OCI-LY3 (cell line): ENCODE measurements around the gene CARD9.

Experiments used
- H2AFZ ChIP-seq: fragments of 200-600, 300-600 bp; shearing (Covaris generic); 2 replicates; pipeline ENCODE4 v1.6.0; 2014; ENCODE audit warnings: antibody characterized with exemption, low read depth, low read length
- H3K27ac ChIP-seq: fragments of 200-600, 300-600 bp; sonication (generic); 2 replicates; pipeline ENCODE4 v1.5.1; 2014; ENCODE audit warnings: mild to moderate bottlenecking, low read length, moderate library complexity, mixed read lengths
- H3K27me3 ChIP-seq: fragments of 200-600, 300-600 bp; sonication (generic); 2 replicates; pipeline ENCODE4 v1.6.1; 2014; ENCODE audit warnings: low read depth, low read length, mixed read lengths
- H3K36me3 ChIP-seq: fragments of 200-600, 300-600 bp; sonication (generic); replicated peaks from 2 replicates; pipeline ENCODE3; 2014; ENCODE audit warnings: low read depth, low read length, mixed read lengths
- H3K4me1 ChIP-seq: fragments of 300-600, 200-600 bp; sonication (generic); 2 replicates; pipeline ENCODE4 v1.6.1; 2014; ENCODE audit warnings: low read length, mixed read lengths
- H3K4me2 ChIP-seq: fragments of 200-600, 300-600 bp; sonication (generic); 2 replicates; pipeline ENCODE4 v1.6.1; 2014; ENCODE audit warnings: low read length, mixed read lengths
- H3K4me3 ChIP-seq: fragments of 300-600, 200-600 bp; sonication (generic); 2 replicates; pipeline ENCODE4 v1.5.1; 2014; ENCODE audit warnings: antibody characterized with exemption, mild to moderate bottlenecking, low read length, moderate library complexity
- H3K79me2 ChIP-seq: fragments of 300-600, 200-600 bp; shearing (Covaris generic); 2 replicates; pipeline ENCODE4 v1.6.1; 2014; ENCODE audit warnings: mild to moderate bottlenecking, low read length, mixed read lengths
- H3K9ac ChIP-seq: fragments of 300-600, 200-600 bp; shearing (Covaris generic); 2 replicates; pipeline ENCODE4 v1.6.0; 2014; ENCODE audit warnings: mild to moderate bottlenecking, low read length, moderate library complexity
- H3K9me3 ChIP-seq: fragments of 200-600, 300-600 bp; shearing (Covaris generic); 2 replicates; pipeline ENCODE4 v1.6.1; 2014; ENCODE audit warnings: low read length, mixed read lengths; ENCODE audit not compliant: insufficient read depth
- H4K20me1 ChIP-seq: fragments of 200-600, 300-600 bp; sonication (generic); 2 replicates; pipeline ENCODE4 v1.6.1; 2016; ENCODE audit warnings: low read length, mixed read lengths; ENCODE audit not compliant: insufficient read depth
- EZH2phosphoT487 ChIP-seq: fragments of 200-600 bp; shearing (Covaris generic); IDR thresholded peaks from 2 replicates; pipeline ENCODE4 v1.6.1; 2018; ENCODE audit warnings: antibody characterized with exemption, mixed run types, low read depth
- TF ChIP-seq, protein P1 (sequence below): fragments of 200-600, 300-600 bp; sonication (generic); IDR thresholded peaks from 2 replicates; pipeline ENCODE4 v1.5.1; 2014; ENCODE audit warnings: antibody characterized with exemption, low read length, low read depth

Gene CARD9, protein sequence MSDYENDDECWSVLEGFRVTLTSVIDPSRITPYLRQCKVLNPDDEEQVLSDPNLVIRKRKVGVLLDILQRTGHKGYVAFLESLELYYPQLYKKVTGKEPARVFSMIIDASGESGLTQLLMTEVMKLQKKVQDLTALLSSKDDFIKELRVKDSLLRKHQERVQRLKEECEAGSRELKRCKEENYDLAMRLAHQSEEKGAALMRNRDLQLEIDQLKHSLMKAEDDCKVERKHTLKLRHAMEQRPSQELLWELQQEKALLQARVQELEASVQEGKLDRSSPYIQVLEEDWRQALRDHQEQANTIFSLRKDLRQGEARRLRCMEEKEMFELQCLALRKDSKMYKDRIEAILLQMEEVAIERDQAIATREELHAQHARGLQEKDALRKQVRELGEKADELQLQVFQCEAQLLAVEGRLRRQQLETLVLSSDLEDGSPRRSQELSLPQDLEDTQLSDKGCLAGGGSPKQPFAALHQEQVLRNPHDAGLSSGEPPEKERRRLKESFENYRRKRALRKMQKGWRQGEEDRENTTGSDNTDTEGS

DNA sequence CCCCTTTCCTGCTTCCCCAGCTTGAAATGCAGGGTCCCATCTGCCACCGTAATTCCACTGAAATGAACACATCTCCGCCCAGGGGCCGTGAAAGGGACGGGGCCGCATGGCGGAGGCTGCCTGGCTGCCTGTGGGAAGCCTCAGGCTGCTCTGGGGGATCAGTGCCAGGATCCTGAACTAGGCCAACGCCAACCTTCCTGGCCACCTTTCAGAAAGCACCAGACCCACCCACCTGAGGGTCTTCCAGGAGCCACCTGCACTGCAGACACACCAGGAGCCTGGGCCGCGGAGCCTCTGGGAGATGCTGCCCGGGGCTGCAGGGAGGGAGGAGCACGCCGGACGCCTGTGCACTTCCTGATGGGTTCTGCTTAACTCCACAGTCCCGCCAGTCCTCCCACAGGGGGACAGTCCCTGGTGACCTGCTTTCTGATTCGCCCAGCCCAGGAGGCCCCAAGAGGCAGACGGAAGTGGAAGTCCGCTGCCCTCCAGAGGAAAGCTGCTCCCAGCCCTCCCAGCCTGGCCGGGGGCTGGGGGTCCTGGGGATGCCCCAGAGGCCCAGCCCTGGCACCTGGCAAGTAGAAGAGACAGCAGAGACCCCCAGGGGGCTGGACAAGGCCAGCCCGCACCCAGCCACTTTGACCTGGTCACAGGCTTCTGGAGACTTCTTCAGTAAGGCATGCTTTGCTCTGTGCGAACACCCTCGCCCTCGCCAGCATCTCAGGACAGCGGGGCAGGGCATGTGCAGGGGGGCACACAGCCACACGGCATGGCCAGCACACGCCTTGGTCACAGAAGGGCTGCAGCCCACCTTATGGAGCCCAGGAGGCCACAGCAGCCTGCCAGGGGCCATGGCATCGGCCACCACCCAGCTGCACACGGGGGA is at the start of gene CARD9:
TSS of gene CARD9 (minus strand) at position 370 of the 883 bp plus-strand sequence. CDS start 1,591 bp downstream, outside the sequence.
- no peaks in the 10 kb centered on the region for H3K36me3 ChIP-seq
- no peak within 1 kb of the TSS for H3K4me2 ChIP-seq

GRCh38 chr9:136422876-136423275 is 49.4 kb upstream of the CARD9 start:
- H3K4me3 ChIP-seq, result no peak overlapping the region
- H3K9me3 ChIP-seq, result no peaks in the 10 kb centered on the region
- H3K4me2 ChIP-seq, result no peak overlapping the region
- H3K27me3 ChIP-seq, result no peaks in the 10 kb centered on the region
- peaks cover 22% of the 10 kb centered on the region for H3K36me3 ChIP-seq
- H3K27ac ChIP-seq, result no peak overlapping the region
- no peaks in the 10 kb centered on the region for H3K79me2 ChIP-seq
- no peaks in the 10 kb centered on the region for H4K20me1 ChIP-seq
- no peak overlapping the region for H3K9ac ChIP-seq
- TF ChIP-seq, protein P1, sequence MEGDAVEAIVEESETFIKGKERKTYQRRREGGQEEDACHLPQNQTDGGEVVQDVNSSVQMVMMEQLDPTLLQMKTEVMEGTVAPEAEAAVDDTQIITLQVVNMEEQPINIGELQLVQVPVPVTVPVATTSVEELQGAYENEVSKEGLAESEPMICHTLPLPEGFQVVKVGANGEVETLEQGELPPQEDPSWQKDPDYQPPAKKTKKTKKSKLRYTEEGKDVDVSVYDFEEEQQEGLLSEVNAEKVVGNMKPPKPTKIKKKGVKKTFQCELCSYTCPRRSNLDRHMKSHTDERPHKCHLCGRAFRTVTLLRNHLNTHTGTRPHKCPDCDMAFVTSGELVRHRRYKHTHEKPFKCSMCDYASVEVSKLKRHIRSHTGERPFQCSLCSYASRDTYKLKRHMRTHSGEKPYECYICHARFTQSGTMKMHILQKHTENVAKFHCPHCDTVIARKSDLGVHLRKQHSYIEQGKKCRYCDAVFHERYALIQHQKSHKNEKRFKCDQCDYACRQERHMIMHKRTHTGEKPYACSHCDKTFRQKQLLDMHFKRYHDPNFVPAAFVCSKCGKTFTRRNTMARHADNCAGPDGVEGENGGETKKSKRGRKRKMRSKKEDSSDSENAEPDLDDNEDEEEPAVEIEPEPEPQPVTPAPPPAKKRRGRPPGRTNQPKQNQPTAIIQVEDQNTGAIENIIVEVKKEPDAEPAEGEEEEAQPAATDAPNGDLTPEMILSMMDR, result no peak
- TF ChIP-seq EZH2phosphoT487, result no peak
- no peak overlapping the region for H2AFZ ChIP-seq
- no peaks in the 10 kb centered on the region for H3K4me1 ChIP-seq

More for the DNA sequence above, at the start of gene CARD9:
- Histone ChIP-seq H3K4me3 (no peak within 1 kb of the TSS), H3K79me2 (no peaks in the 10 kb centered on the region), H2AFZ (no peak within 1 kb of the TSS), H3K9me3 (no peaks in the 10 kb centered on the region), H3K9ac (no peak within 1 kb of the TSS), H3K4me1 (no peaks in the 10 kb centered on the region), H3K27ac (no peak within 1 kb of the TSS), H3K27me3 (no peaks in the 10 kb centered on the region), H4K20me1 (0 out of 2 replicates have a peak, but pooled peaks cover 4% of the 10 kb centered on the region)
- TF ChIP-seq, protein P1, result no peak

- Histone ChIP-seq H3K4me2 (no peak overlapping the region), H3K9ac (no peak overlapping the region), H3K27me3 (no peaks in the 10 kb centered on the region), H3K9me3 (no peaks in the 10 kb centered on the region), H3K4me1 (no peaks in the 10 kb centered on the region), H2AFZ (no peak overlapping the region), H3K4me3 (no peak overlapping the region), H3K36me3 (peaks cover 27% of the 10 kb centered on the region), H4K20me1 (no peaks in the 10 kb centered on the region), H3K79me2 (no peaks in the 10 kb centered on the region), H3K27ac (no peak overlapping the region)
- TF ChIP-seq, protein P1, result no peak
- TF ChIP-seq EZH2phosphoT487, result no peak
Measured at GRCh38 chr9:136421791-136422190, 48.3 kb upstream of the CARD9 start.

DNA sequence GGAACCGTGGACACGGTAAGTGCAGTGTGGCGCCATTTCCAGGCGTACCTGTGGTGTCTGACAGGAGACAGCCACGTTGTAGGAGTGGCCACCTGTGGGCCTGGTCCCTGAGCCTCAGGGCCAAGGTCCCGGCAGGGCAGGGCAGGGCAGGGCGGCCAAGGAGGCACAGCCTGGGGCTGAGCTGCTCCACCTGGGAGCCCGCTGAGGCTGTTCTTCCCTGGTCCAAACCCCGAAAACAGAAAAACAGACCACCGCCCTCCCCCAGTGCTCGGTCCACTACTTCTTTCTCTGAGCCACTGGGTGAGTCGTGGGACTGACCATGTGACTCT is 45.6 kb upstream of the CARD9 start:
- H4K20me1 ChIP-seq, result no peaks in the 10 kb centered on the region
- no peaks in the 10 kb centered on the region for H3K4me1 ChIP-seq
- H3K27ac ChIP-seq, result no peak overlapping the region
- TF ChIP-seq EZH2phosphoT487, result no peak
- TF ChIP-seq, protein P1, result no peak
- H3K4me2 ChIP-seq, result no peak overlapping the region
- no peaks in the 10 kb centered on the region for H3K27me3 ChIP-seq
- H2AFZ ChIP-seq, result no peak overlapping the region
- no peak overlapping the region for H3K9ac ChIP-seq
- peaks cover 4% of the 10 kb centered on the region; the same call in 1 of the 2 replicates for H3K79me2 ChIP-seq
- no peak overlapping the region for H3K4me3 ChIP-seq
- H3K9me3 ChIP-seq, result no peaks in the 10 kb centered on the region
- peaks cover 44% of the 10 kb centered on the region for H3K36me3 ChIP-seq
